Measurements from ENCODE around the gene SKOR1.

DNA sequence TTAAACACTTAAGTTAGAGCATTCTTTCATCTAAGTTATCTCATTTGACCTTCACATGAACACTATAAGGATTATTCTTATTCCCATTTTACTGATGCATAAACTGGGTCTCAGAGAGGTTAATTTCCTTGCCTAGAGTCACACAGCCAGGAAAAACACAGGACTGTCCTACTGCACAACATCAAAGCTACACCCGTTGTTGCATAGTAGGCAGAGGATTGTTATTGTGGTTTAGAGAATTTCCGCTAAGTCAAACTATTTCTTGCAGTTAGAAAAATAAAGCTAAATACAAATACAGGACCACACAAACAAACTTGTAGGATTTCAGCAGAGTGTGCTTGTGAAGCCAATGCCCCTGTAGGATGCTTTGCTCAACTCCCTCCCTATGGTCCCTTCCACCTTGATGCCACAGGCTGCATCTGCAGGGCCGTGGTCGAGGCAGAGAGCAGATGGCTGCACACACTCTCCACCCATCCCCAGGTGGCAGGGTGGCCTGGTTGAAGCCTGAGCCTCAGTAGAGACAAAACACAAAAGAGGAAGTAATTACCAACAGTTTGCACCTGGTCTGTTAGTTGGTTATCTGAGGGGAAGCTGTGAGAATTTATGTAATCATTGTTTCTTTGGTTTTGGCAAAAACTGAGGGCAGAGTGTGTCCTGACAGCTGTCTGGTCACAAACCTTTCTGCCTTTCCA, 41.1 kb upstream of the SKOR1 start:
- TF ChIP-seq, protein P1, sequence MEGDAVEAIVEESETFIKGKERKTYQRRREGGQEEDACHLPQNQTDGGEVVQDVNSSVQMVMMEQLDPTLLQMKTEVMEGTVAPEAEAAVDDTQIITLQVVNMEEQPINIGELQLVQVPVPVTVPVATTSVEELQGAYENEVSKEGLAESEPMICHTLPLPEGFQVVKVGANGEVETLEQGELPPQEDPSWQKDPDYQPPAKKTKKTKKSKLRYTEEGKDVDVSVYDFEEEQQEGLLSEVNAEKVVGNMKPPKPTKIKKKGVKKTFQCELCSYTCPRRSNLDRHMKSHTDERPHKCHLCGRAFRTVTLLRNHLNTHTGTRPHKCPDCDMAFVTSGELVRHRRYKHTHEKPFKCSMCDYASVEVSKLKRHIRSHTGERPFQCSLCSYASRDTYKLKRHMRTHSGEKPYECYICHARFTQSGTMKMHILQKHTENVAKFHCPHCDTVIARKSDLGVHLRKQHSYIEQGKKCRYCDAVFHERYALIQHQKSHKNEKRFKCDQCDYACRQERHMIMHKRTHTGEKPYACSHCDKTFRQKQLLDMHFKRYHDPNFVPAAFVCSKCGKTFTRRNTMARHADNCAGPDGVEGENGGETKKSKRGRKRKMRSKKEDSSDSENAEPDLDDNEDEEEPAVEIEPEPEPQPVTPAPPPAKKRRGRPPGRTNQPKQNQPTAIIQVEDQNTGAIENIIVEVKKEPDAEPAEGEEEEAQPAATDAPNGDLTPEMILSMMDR (IDR thresholded peaks at IDR 0.05 in 4 of 5, conservative IDR thresholded peaks at IDR 0.05 in 1 of 5), result no peak
- TF ChIP-seq POLR2A (IDR thresholded peaks at IDR 0.05), result no peak

Measured in gastrocnemius medialis (tissue), 4 donors.